Suprapubic skin (tissue), 4 donors: ENCODE measurements around the gene LMNTD2. TPM values are rescaled to one million over a fixed set of nuclear protein-coding genes. Genes with fewer than 3 reads are reported as not detected.

Experiments
- DNase-seq, 2 donors: peaks; one replicate each; pipeline ENCODE4 v3.0.0-alpha.2; 2019; ENCODE audit warnings: low spot score in 2 of 2
- H3K27ac ChIP-seq: fragments of 200-600 bp; sonication (generic); one replicate; pipeline ENCODE4 v1.5.1; 2019
- H3K27me3 ChIP-seq: fragments of 200-600 bp; sonication (generic); one replicate; pipeline ENCODE4 v1.5.1; 2019
- H3K36me3 ChIP-seq: fragments of 200-600 bp; sonication (generic); one replicate; pipeline ENCODE4 v1.5.1; 2019
- H3K4me1 ChIP-seq: fragments of 200-600 bp; sonication (generic); one replicate; pipeline ENCODE4 v1.5.1; 2019
- H3K4me3 ChIP-seq: fragments of 200-600 bp; sonication (generic); one replicate; pipeline ENCODE4 v1.5.1; 2019; ENCODE audit warnings: mild to moderate bottlenecking
- H3K9me3 ChIP-seq: fragments of 200-600 bp; sonication (generic); one replicate; pipeline ENCODE4 v1.5.1; 2019
- EP300 ChIP-seq: sonication (generic); formaldehyde crosslinking; IDR thresholded peaks from one replicate; pipeline ENCODE4 v1.6.1; 2017; ENCODE audit warnings: antibody characterized with exemption
- POLR2A ChIP-seq, 2 donors: fragments of 450-650 bp; IDR thresholded peaks; one replicate each; pipeline ENCODE4 v1.6.1; 2017; ENCODE audit warnings: antibody characterized with exemption in 2 of 2, mild to moderate bottlenecking in 2 of 2, moderate library complexity in 2 of 2
- POLR2AphosphoS5 ChIP-seq, 3 donors: sonication (generic); formaldehyde crosslinking; IDR thresholded peaks; one replicate each; pipeline ENCODE4 v1.6.1; 2017; ENCODE audit warnings: antibody characterized with exemption in 3 of 3
- WGBS: methylation state at CpG from one replicate; pipeline ENCODE4 v1.1.5; 2018; 5-methylcytosine and 5-hydroxymethylcytosine counted together
- total RNA-seq, 4 donors: library from RNA; depleted of rRNA; stranded (reverse); fragments of >200 nt; gene quantifications; one replicate each; pipeline ENCODE4 v1.1.0, GENCODE V29; 2016
- TF ChIP-seq, protein P1 (sequence below), 2 donors: fragments of 200-600 bp in 1 of 2; fragments of 450-650 bp in 1 of 2; sonication (generic) in 1 of 2; IDR thresholded peaks; one replicate each; pipeline ENCODE4 v1.5.1; 2016 to 2019; ENCODE audit warnings: antibody characterized with exemption in 2 of 2, mild to moderate bottlenecking in 1 of 2, moderate library complexity in 1 of 2

The LMNTD2 gene
- total RNA-seq, 4 donors from 2014 or later: 6.3 to 17.8 (median 8.7) TPM

DNA sequence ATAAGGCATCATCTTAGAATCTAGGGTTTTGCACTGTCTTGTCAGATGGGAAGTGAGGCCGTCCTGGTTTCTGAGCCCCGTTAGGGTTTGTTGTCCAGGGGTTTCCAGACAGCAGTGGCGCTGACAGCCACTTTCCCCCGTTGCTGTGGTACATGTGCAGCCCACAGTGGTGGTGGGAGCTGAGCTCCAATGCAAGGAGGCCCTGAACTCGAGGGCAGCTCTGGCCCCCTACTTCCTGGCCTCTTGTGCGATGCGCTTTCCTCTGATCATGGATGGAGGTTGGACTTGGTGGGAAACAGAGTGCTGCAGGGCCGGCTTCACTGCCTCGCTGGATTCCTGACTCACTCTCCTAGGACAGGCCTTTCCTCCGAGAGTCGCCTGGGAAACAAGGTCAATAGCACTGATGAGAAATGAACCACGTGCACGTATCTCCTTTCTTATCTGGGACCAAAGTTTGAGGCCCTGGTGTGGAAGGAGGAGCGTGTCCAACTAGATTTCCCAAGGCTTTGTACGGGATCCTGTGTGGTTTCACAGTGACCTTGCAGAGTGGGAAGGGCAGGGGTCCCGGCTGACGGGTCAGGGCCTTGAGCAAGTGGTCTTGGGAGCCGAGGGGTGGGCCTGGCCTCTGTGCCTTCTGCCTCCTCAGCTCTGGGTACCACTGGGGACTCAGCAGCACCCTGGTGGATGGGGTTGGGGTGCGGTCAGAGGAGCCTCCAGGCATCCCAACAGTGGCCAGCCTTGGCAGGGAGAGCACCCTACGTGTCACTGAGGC lies 19.5 kb upstream of the LMNTD2 start:
- H3K27ac ChIP-seq: no peak overlapping the region
- WGBS: 84% methylated on average over 17 of the region's 20 CpGs
- H3K4me1 ChIP-seq: peaks cover 43% of the 10 kb centered on the region

DNA sequence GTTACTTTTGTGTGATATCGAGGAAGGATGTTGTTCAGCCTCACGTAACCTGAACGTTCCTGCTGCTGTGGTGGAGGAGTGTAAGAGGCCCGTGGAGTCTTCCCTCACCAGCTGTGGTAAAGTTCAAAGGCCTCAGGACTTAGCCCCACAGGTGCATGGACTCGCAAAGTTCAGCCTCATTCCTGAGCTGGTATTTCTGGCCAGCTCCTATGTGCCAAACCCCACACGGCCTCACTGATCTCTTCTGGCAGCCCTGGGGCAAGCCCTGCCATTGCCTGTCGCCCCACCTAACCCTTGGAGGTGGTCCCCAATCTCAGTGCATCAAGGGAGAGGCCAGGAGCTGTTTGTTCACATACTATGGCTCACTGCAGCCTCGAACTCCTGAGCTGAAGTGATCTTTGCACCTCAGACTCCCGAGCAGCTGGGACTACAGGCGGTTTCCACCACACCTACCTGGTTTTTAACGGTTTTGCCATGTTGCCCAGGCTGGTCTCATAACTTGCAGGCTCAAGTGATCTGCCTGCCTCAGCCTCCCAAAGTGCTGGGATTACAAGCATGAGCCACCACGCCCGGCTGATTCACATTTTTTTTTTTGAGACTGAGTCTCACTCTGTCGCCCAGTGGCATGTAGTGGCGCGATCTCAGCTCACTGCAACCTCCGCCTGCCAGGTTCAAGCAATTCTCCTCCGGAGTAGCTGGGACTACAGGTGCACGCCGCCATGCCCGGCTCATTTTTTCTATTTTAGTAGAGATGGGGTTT lies 17.9 kb upstream of the LMNTD2 start:
- Histone ChIP-seq H3K4me3 (peak overlapping the region; percentile 95), H3K27me3 (no peaks in the 10 kb centered on the region), H3K9me3 (no peaks in the 10 kb centered on the region), H3K4me1 (peaks cover 56% of the 10 kb centered on the region), H3K27ac (no peak overlapping the region), H3K36me3 (peaks cover 20% of the 10 kb centered on the region)
- 65% methylated on average over 14 of the region's 21 CpGs for WGBS
- no peak for DNase-seq
- TF ChIP-seq, protein P1, sequence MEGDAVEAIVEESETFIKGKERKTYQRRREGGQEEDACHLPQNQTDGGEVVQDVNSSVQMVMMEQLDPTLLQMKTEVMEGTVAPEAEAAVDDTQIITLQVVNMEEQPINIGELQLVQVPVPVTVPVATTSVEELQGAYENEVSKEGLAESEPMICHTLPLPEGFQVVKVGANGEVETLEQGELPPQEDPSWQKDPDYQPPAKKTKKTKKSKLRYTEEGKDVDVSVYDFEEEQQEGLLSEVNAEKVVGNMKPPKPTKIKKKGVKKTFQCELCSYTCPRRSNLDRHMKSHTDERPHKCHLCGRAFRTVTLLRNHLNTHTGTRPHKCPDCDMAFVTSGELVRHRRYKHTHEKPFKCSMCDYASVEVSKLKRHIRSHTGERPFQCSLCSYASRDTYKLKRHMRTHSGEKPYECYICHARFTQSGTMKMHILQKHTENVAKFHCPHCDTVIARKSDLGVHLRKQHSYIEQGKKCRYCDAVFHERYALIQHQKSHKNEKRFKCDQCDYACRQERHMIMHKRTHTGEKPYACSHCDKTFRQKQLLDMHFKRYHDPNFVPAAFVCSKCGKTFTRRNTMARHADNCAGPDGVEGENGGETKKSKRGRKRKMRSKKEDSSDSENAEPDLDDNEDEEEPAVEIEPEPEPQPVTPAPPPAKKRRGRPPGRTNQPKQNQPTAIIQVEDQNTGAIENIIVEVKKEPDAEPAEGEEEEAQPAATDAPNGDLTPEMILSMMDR (IDR thresholded peaks at IDR 0.05): no peak
- TF ChIP-seq POLR2A (IDR thresholded peaks at IDR 0.05): no peak
- TF ChIP-seq EP300: no peak
- no peak for TF ChIP-seq POLR2AphosphoS5 (IDR thresholded peaks at IDR 0.05)

More for the DNA sequence above, 19.5 kb upstream of the LMNTD2 start:
- Histone ChIP-seq H3K27me3 (no peaks in the 10 kb centered on the region), H3K4me3 (no peak overlapping the region), H3K9me3 (no peaks in the 10 kb centered on the region), H3K36me3 (peaks cover 34% of the 10 kb centered on the region)
- no peak for DNase-seq
- TF ChIP-seq POLR2A (IDR thresholded peaks at IDR 0.05): no peak
- TF ChIP-seq, protein P1 (IDR thresholded peaks at IDR 0.05): no peak
- TF ChIP-seq EP300: no peak
- TF ChIP-seq POLR2AphosphoS5 (IDR thresholded peaks at IDR 0.05): no peak

DNA sequence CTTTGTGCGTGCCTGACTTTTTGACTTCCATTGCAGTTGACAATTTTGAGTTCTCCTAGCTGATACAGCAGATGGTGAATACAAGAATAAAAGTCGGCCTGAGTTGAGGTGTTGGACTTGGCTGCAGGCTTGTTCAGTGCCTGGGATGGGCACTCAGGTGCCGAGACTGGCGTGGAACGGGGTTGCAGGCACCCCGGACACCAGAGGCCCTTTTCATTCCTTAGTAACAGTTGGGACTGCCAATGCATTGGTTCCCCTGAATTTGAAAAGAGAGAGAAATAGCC lies 17.0 kb upstream of the LMNTD2 start:
- Histone ChIP-seq H3K27ac (no peak overlapping the region), H3K27me3 (no peaks in the 10 kb centered on the region), H3K36me3 (peaks cover 12% of the 10 kb centered on the region), H3K4me1 (peaks cover 61% of the 10 kb centered on the region), H3K9me3 (no peaks in the 10 kb centered on the region), H3K4me3 (peak overlapping the region; percentile 95)
- no peak for DNase-seq
- 43% methylated on average over 6 of the region's 6 CpGs for WGBS
- no peak for TF ChIP-seq POLR2AphosphoS5 (IDR thresholded peaks at IDR 0.05)
- no peak for TF ChIP-seq EP300
- TF ChIP-seq, protein P1 (IDR thresholded peaks at IDR 0.05): no peak
- TF ChIP-seq POLR2A (IDR thresholded peaks at IDR 0.05): no peak

DNA sequence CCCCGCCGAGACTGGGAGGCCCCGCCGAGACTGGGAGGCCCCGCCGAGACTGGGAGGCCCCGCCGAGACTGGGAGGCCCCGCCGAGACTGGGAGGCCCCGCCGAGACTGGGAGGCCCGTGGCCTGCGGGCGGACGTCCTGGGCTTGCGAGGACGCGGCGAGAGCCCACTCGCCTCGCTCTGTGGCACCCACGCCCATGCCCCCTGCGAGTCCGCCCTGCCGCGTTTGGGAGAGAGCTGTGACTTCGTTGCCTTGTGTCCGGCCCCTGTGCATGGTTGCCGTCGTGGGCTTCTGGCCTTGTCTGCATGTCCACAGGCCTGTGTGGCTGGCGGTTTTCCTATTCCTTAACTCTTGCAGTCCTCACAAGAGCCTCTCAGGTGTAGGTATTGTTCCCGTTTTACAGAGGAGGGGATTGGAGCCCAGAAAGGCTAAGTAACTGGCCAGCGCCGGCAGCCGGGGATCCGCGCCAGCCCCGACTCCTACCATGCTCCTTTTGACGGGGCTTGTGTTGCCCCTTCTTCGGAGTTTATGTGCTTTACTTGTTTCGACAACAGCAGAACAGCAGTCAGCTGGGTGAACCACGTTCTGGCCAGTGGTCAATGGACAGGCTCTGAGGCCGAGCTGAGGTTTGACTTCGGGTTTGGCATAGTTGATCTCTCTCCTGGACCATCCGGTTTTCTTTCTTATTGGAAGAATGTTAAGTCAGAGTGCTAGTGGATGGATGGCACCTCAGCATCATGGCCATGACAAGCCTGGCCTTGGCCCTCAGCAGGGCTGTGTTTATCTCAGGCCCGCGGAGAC lies 16.5 kb upstream of the LMNTD2 start:
- no peaks in the 10 kb centered on the region for H3K9me3 ChIP-seq
- no peaks in the 10 kb centered on the region for H3K27me3 ChIP-seq
- 3% methylated on average over 32 of the region's 48 CpGs for WGBS
- no peak for DNase-seq
- peak overlapping the region; percentile 97 for H3K27ac ChIP-seq
- H3K36me3 ChIP-seq: peaks cover 7% of the 10 kb centered on the region
- H3K4me3 ChIP-seq: peak overlapping the region; percentile 95
- H3K4me1 ChIP-seq: peaks cover 61% of the 10 kb centered on the region
- no peak for TF ChIP-seq EP300
- TF ChIP-seq POLR2A (IDR thresholded peaks at IDR 0.05): no peak
- TF ChIP-seq, protein P1 (IDR thresholded peaks at IDR 0.05): no peak
- TF ChIP-seq POLR2AphosphoS5 (IDR thresholded peaks at IDR 0.05): no peak
